ENCODE results near the gene MARK3.

MARK3 gene

GRCh38 chr14:103434868-103435442, 49.7 kb downstream of the MARK3 start:
- DNase-seq (ENCODE audit: low spot score) = no peak

GRCh38 chr14:103436533-103436932, 51.3 kb downstream of the MARK3 start:
- DNase-seq (ENCODE audit: low spot score) = no peak

GRCh38 chr14:103442288-103442687, 57.1 kb downstream of the MARK3 start:
- no peak for DNase-seq (ENCODE audit: low spot score)

GRCh38 chr14:103443111-103443510, 57.9 kb downstream of the MARK3 start:
- no peak for DNase-seq (ENCODE audit: low spot score)

- no peak for DNase-seq (ENCODE audit: low spot score)
Observed at GRCh38 chr14:103444837-103445524, 59.8 kb downstream of the MARK3 start.

GRCh38 chr14:103445806-103446205, 60.6 kb downstream of the MARK3 start:
- DNase-seq (ENCODE audit: low spot score) = no peak

GRCh38 chr14:103448097-103448496, 62.9 kb downstream of the MARK3 start:
- no peak for DNase-seq (ENCODE audit: low spot score)

GRCh38 chr14:103449634-103450161, 64.5 kb downstream of the MARK3 start:
- no peak for DNase-seq (ENCODE audit: low spot score)

- DNase-seq (ENCODE audit: low spot score) = no peak
Observed at GRCh38 chr14:103450416-103450815, 65.2 kb downstream of the MARK3 start.

- no peak for DNase-seq (ENCODE audit: low spot score)
Observed at GRCh38 chr14:103451401-103451800, 66.2 kb downstream of the MARK3 start.

GRCh38 chr14:103453791-103454190, 68.6 kb downstream of the MARK3 start:
- no peak for DNase-seq (ENCODE audit: low spot score)

GRCh38 chr14:103456167-103456835, 71.1 kb downstream of the MARK3 start:
- DNase-seq (ENCODE audit: low spot score) = no peak

- no peak for DNase-seq (ENCODE audit: low spot score)
Observed at GRCh38 chr14:103460415-103460814, 75.2 kb downstream of the MARK3 start.

GRCh38 chr14:103463149-103463548, 77.9 kb downstream of the MARK3 start:
- no peak for DNase-seq (ENCODE audit: low spot score)

GRCh38 chr14:103463851-103464250, 78.6 kb downstream of the MARK3 start:
- DNase-seq (ENCODE audit: low spot score) = no peak

- no peak for DNase-seq (ENCODE audit: low spot score)
Observed at GRCh38 chr14:103472939-103473338, 87.7 kb downstream of the MARK3 start.

GRCh38 chr14:103474893-103475292, 89.7 kb downstream of the MARK3 start:
- DNase-seq (ENCODE audit: low spot score) = no peak

- no peak for DNase-seq (ENCODE audit: low spot score)
Observed at GRCh38 chr14:103476065-103476464, 90.8 kb downstream of the MARK3 start.

- no peak for DNase-seq (ENCODE audit: low spot score)
Observed at GRCh38 chr14:103476631-103477030, 91.4 kb downstream of the MARK3 start.

GRCh38 chr14:103480595-103480994, 95.4 kb downstream of the MARK3 start:
- DNase-seq (ENCODE audit: low spot score) = no peak

GRCh38 chr14:103483600-103483999, 98.4 kb downstream of the MARK3 start:
- DNase-seq (ENCODE audit: low spot score) = no peak

GRCh38 chr14:103485504-103485903, 100.3 kb downstream of the MARK3 start:
- no peak for DNase-seq (ENCODE audit: low spot score)

- DNase-seq (ENCODE audit: low spot score) = no peak
Observed at GRCh38 chr14:103488071-103488470, 102.9 kb downstream of the MARK3 start.
